Measurements from ENCODE around the gene SRSF2.
"Not testable (repeated sequence)": the region's sequence is repeated elsewhere in the genome, so short reads cannot be mapped to it uniquely, and the experiment has no call there.

Gene SRSF2

DNA sequence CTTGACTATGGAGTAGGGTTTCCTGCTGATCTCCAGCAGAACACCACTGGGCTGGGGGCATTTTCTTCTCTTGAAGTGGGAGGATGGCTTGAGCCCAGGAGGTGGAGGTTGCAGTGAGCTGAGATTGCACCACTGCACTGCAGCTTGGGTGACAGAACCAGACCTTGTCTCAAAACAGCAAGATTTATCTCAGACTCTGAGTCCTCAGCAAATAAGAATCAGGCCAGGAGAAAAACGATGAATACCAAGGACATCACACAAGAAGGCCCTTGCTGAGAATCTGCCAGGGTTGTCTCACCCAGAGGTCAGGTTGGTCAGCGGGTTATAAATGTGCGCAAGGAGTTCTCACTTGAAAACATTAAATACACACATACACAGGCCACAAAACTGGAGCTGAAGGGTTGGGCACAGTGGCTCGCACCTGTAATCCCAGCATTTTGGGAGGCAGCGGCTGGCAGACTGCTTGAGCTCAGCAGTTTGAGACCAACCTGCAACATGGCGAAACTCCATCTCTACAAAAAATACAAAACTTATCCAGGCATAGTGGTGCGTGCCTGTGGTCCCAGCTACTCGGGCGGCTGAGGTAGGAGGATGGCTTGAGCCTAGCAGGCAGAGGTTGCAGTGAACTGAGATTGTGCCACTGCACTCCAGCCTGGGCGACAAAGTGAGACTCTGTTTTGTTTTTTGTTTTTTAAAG lies 34.0 kb downstream of the SRSF2 start:
- H3K4me3 ChIP-seq (ENCODE audit: low read depth, low read length) = no peak overlapping the region
- TF ChIP-seq, protein P1, sequence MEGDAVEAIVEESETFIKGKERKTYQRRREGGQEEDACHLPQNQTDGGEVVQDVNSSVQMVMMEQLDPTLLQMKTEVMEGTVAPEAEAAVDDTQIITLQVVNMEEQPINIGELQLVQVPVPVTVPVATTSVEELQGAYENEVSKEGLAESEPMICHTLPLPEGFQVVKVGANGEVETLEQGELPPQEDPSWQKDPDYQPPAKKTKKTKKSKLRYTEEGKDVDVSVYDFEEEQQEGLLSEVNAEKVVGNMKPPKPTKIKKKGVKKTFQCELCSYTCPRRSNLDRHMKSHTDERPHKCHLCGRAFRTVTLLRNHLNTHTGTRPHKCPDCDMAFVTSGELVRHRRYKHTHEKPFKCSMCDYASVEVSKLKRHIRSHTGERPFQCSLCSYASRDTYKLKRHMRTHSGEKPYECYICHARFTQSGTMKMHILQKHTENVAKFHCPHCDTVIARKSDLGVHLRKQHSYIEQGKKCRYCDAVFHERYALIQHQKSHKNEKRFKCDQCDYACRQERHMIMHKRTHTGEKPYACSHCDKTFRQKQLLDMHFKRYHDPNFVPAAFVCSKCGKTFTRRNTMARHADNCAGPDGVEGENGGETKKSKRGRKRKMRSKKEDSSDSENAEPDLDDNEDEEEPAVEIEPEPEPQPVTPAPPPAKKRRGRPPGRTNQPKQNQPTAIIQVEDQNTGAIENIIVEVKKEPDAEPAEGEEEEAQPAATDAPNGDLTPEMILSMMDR (IDR thresholded peaks at IDR 0.05; ENCODE audit: insufficient read depth, low read depth, low read length, missing control alignments) = no peak
- DNase-seq (ENCODE audit: low read depth) = no peak

DNA sequence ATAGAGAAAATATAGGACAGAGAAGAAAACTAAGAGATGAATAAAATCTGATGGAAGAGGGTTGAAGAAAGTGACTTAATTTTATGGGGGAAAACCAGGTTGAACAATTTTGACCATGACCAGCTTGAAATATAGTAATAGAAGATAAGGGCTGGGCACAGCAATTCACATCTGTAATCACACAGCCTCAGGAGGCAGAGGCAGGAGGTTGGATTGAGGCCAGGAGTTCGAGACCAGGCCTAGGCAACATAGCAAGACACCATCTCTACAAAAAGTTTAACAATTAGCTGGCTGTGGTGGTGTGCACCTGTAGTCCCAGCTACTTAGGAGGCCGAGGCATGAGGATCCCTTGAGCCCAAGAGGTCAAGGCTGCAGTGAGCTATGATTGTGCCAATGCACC lies 35.1 kb downstream of the SRSF2 start:
- DNase-seq (ENCODE audit: low read depth) = no peak
- TF ChIP-seq, protein P1 (IDR thresholded peaks at IDR 0.05; ENCODE audit: insufficient read depth, low read depth, low read length, missing control alignments) = no peak
- no peak overlapping the region for H3K4me3 ChIP-seq (ENCODE audit: low read depth, low read length)

DNA sequence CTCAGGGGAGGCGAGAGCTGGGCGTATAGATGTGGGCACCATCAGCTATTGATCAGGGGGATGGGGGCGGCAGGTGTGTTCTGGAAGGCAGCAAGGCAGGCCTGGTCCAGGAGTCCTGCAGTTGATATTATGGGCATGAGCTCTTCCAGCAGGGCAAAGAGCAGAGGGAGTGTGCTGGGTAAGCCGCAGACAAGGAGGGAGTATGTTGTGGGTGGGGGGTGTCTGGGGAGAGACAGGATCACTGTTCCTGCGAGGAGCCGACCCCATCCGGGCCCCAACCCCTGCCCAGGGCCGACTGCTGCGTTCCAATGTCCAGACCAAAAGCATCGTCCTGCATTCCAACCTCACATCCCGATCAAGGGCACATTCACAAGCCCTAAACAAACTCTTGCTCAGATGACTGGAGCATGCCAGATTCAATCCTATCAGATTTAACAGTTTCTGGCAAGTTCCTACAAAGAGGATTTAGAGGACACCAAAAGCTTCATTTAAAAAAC lies 35.6 kb downstream of the SRSF2 start:
- TF ChIP-seq, protein P1 (IDR thresholded peaks at IDR 0.05; ENCODE audit: insufficient read depth, low read depth, low read length, missing control alignments) = no peak
- H3K4me3 ChIP-seq (ENCODE audit: low read depth, low read length) = no peak overlapping the region
- DNase-seq (ENCODE audit: low read depth) = no peak

DNA sequence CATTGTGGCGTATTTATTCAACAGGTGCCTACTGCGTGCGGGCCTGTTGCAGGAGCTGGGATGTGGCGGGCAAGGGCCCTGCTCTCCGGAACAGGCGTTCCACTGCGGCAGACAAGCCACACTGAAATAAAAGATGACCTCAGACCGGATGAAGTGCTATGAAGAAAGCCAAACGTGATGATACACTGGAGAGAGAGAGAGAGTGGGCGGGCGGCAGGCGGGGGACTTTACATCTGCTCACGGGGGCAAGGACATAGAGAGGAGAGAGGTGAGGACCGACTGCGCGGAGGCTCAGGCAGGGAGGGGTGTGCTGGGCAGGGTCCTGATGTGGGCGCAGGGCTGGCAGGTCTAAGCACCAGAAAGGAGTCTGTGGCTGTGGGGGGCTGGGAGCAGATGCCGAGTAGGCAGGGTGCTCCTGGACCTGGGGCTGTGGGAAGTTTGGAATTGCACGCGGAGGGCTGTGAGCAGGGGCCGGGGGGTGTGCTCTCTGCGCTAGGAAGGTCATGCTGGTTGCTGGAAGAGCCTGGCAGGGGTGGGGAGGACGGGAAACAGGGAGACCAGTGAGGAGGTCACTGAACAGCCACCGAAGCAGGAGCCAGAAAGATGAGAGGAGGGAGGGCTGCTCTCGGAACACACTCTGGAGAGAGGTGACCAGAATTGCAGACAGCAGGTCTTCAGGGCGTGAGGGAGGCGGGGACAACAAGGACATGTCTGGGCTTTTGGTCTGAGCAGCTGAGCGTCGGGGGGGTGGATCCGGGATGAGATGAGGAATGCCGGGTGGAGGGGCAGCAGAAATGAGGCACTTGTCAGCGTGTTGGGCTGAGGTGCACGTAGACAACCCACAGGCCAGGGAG lies 36.3 kb downstream of the SRSF2 start:
- H3K4me3 ChIP-seq (ENCODE audit: low read depth, low read length) = no peak overlapping the region
- DNase-seq (ENCODE audit: low read depth) = no peak
- TF ChIP-seq, protein P1 (IDR thresholded peaks at IDR 0.05; ENCODE audit: insufficient read depth, low read depth, low read length, missing control alignments) = no peak

DNA sequence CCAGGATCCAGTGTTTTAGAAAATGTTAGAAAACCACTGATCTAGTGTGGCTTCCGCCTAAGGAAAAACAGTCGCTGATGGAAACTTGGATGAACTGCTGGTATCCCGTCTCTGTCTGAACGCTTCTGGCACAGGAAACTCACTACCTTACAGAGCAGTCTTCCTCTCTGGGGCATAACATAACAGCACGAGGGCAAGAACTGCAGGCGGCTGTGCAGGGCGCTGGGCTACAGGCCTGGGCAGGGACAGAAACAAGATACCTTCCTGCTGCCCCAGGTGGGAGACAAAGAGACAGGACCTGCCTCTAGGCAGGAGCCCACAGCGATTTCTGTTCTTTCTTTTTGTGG lies 36.9 kb downstream of the SRSF2 start:
- H3K4me3 ChIP-seq (ENCODE audit: low read depth, low read length) = no peak overlapping the region
- DNase-seq (ENCODE audit: low read depth) = no peak
- TF ChIP-seq, protein P1 (IDR thresholded peaks at IDR 0.05; ENCODE audit: insufficient read depth, low read depth, low read length, missing control alignments) = no peak

DNA sequence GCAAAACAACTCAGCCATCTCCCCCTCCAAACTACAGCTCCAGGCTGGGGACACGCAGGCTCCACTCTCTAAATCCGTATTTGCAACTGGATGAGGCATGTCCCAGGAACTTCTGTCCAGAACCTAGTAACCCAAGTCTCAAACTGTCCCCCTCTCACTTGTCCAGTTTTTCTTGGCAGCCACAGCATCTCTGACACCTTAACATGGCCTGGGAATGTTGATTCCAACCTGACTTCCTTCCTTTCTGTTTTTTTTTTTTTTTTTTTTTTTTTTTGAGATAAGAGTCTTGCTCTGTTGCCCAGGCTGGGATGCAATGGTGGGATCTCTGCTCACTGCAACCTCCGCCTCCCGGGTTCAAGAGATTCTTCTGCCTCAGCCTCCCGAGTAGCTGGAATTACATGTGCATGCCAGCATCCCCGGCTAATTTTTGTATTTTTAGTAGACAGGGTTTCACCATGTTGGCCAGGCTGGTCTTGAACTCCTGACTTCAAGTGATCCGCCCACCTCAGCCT lies 38.6 kb downstream of the SRSF2 start:
- DNase-seq (ENCODE audit: low read depth); H3K4me3 ChIP-seq (ENCODE audit: low read depth, low read length): not testable (repeated sequence)

DNA sequence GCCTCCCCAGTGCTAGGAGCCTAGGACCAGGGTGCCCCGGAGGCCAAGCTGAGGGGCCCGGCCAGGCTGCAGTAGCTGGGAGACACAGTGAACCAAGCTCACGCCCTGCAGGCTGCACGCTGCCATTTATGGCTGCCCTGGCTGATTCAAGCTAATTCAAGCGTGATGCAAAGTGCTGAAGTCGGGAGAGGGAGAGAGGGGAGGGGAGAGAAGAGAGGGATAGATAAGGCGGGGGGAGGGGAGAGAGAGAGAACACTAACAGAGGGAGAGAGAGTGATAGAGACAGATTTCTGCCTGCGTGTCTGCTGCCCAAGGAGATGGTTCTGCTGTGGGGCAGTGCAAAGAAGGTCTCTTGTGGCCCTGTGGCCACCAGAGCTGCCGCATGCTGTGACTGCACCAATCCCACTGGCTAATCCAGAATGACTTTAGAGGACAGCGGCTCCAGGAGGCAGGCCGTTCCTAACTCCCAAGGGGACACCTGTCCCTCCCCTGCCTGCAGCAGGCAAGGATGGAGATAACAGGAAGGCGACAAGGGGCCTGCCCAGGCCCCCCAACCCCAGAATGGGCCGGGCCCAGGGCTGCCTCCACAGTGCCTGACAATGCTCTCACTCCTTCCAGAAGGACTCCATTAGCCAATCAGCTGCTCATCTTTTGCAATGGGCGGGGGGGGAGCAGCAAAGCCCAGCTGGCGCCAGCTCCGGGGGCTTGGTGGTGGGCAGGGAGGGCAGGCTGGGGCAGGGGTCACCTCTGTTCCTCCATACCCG lies 39.2 kb downstream of the SRSF2 start:
- DNase-seq (ENCODE audit: low read depth) = no peak
- no peak overlapping the region for H3K4me3 ChIP-seq (ENCODE audit: low read depth, low read length)
- TF ChIP-seq, protein P1 (IDR thresholded peaks at IDR 0.05; ENCODE audit: insufficient read depth, low read depth, low read length, missing control alignments) = no peak

All from GM12865 (cell line).